HG03025 (cell line): ENCODE measurements around the gene HSD11B2.

Experiments used
- ATAC-seq: cut with Tn5 transposase; IDR thresholded peaks from one replicate; pipeline ENCODE4 v1.9.1; 2021; ENCODE audit warnings: mild to moderate bottlenecking, moderate library complexity; ENCODE audit not compliant: unreplicated experiment, low FRiP score

The HSD11B2 gene

DNA sequence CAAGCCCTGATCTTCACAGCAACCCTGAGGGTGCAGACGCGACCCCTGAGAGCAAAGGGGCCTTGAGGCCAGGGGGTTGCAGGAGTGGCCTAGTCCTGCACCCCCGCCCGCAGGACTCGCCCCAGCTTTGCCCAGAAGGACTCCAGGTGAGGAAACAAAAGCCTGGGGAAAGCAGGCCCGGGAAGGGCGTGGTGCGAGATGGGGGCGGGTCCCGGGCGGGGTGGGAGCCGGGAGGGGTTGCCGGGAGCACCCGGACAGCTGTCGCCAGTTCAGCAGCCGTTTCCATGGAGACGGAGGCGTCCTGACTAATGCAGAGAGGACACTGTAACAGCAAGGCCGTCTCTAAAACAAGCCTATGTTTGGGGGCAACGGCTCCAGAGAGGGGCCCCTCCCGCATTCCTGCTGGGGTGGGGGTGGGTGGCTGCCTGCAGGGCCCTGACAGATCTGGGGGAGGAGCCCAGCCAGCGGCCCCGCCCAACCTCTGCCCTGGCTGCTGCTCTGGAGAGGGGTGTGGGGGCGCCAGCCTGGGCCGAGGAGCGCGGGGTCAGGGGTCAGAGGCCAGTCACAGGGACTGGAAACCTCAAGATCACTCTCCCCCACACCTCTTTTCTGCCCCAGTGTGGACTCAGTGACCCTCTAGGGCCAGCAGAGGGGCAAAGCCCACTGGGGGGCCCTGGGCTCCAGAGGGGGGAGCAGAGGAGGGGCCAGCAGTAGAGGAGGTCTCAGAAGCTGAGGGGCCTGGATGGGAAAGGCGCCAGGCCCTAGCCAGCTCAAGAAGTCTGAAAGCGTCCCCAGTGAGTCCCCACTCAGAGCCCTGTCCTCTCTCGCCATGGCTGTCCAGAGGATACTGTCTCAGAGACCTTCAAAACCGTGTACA is 34.5 kb upstream of the HSD11B2 start:
- no peak for ATAC-seq

DNA sequence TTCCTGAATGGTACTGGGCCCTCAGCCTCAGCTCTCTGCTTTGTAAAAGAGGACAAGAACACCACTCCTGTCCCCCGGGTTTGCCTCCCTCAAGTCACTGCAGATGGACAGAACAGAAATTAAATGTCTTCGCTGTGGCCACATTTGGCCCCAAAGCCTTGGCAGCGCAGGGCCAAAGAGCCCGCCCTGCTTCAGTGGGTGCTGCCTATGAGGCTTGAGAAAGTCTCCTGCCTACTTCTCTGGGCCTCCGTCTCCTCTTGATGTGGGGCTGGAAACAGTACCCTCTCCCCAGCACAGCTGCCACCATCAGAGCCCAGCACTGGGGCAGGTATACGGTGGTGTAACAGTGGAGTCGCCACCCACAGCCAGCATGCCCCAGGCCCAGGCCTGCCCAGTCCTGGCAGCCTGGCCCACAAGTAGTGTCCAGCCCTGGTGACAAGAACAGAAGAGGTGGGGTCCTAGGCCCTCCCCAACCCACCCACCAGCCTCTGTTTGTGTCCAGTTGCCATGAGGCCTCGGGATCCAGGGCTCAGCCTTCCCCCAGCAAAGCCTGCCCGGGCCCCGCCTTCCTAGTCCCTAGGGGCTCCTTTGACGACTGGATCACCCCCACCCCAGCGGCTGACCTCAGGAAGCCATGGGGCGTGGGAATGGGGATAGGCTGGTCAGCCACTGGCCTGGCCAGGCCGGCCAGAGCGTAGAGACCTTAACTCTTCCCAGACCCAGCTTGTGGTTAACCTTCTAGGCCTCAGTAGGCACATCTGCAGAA is 33.7 kb upstream of the HSD11B2 start:
- ATAC-seq, result no peak

DNA sequence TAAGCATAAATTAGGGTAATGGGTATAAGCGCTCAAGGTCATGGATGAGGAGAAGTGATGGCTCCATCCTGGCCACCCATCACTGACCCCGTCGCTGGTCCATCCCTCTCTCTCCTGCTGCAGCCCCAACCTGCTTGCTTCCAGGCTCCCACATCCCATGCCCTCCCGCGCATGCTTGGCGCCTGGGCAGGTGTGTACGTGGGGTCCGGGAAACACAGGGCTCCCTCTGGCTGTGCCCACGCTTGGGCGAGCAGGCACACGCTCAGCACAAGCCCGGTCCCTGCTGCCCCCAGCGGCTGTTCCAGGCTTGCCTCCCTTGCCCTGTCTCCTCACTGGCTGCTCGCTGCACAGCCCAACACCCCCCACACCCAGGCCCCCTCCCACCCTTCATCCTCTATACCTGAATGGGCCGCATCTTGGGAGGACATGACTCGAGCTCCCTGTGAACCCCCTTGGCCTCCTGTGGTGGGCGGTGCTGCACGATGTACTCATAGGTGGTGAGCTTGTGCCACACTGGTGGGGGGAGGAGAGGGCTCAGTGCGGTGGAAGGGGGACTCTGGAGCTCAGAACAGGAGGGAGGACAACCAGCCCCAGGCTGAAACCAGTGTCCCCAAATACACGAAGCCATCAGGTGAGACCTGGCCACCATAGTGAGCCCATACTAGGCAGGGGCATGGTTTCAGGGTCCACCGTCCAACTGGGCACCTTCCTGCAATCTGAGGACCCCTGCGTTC is 32.9 kb upstream of the HSD11B2 start:
- no peak for ATAC-seq

DNA sequence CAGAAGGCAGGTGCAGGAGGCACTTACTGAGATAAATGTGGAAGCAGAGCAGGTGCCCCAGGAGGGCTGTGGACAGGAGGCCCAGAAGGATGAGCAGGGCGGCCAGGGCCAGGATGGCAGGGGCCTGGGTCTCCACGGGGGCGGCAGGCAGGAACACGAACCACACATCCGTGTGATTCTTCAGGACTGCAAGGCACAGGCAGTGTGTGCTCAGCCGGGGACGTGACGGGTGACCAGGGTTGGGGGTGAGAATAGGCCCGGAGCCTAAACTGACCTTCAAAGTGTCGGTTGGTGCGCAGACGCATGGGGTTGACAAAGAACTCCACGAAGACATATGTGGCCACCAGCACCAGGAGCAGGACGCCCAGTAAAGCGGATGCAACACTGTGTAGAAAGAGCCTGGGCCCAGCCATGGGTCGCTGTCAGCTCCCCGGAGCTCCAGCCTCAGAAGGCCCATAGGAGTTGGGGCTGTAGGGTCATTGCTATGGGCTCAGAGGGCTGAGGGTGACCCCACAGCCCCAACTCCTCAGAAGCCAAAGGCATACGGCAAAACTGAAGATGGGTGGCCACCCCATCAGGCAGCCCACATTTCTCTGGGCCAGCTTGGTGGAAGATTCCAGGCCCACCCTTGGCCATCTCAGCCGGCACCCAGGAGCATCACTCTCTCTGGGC is 32.2 kb upstream of the HSD11B2 start:
- no peak for ATAC-seq

DNA sequence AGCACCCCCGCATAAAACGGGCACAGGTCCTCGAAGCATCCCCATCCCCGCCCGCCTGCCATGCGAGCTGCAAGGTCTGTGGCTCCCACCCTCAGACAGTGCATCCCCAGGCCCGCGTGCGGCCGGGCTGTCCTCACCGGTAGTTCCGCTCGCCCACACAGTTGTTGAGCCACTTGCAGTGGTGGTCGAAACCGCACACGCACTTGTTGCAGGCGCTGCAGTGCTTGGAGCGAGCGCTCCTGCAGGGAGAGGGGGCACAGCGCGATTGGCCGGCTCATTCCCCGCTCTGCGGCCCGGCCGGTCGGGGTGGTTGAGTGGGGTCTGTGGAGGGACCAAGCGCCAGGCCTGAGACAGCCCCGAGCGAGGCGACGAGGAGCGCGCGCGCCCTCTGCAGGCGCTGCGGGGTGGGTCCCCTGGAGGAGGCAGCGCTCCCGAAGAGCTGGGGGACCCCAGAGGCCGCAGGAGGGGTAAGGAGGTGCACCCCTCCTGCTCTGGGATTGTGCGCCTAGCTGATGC is 31.6 kb upstream of the HSD11B2 start:
- ATAC-seq, result no peak

DNA sequence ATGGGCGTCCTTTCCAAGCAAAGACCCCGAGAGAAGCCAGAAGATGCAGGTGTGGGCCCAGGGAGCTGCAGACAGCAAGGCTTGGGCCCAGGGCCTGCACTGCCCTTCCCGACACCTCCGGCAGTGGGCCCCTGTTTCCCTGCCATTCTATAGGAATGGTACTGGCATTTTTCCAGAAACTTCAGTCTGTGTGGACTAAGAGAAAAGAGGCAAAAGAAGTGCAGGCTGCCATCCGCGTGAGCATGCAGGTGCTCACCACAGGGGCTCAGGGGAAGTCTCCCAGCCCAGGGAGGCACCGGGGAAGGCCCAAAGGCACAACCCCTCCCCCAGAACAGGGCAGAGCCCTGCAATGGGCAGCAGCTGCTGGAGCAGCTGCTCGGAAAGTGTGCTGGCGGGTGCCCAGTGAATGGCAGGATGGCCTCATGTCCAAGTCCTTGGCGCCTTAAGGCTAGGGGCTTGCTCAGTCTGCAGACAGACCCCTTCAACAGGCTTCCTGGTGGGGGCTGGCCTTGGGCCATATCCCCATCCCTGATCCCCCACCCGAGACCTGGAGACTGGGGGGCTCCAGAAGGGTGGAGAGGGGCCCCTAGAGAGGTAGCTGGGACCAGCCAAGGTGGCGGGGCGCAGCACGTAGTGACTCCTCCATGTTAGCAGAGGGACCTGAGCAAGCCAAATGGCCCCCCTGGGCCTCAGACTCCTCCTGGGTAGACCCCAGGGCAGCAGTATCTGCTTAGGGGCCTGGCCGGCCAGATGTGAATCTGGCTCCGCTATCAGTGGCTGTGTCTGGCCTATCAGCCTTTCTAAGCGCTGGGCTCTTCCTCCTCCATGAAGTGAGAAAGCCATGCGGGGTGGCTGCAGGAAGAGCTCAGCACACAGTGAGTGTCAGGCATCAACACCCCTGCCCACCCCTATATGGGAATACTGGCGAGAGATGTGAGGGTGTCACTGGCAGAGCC is 30.9 kb upstream of the HSD11B2 start:
- ATAC-seq, result no peak

DNA sequence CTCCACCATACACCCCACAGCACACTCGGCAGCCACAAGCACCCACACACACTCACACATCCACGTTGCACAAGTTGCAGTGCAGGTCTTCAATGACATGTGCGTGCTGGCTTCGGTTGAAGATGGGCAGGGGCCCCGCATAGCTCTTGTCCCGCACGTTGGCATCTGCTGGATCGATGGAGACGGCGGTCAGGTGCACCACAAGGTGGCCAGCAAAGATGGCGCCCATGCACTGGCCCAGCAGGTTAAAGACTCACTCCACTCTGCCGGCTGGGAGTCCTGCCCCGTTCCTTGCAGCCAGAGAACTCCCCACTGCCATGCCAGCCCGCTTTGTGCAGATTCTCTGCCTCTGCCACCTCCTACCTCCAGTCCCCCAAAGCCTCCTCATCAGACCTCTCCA is 30.0 kb upstream of the HSD11B2 start:
- no peak for ATAC-seq

DNA sequence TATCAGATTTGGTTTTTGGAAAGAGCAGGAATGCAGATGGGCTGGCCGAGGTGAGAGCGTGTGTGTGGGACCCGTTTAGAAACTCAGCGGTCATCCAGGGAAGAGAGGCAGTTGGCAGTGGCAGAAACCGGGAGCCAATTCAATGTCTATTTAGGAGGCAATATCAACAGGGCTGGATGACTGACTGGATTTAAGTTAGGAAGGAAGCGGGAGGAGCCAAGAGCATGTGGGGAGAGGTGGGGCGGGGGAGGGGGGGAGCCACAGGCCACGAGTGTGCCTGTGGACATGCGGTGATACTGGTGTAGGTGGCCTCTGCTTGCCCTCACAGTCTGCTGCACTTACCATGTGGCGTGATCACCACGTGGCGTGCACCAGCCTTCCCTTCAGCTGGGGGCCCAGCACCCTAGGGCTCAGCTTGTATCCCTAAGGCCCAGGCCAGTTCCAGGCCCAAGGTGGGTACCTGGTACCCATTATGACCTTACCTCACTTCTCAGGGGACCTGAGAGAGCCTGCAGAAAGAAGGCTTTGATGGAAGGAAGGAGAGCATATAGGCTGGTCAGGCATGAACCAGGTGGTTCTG is 26.9 kb upstream of the HSD11B2 start:
- ATAC-seq, result no peak

DNA sequence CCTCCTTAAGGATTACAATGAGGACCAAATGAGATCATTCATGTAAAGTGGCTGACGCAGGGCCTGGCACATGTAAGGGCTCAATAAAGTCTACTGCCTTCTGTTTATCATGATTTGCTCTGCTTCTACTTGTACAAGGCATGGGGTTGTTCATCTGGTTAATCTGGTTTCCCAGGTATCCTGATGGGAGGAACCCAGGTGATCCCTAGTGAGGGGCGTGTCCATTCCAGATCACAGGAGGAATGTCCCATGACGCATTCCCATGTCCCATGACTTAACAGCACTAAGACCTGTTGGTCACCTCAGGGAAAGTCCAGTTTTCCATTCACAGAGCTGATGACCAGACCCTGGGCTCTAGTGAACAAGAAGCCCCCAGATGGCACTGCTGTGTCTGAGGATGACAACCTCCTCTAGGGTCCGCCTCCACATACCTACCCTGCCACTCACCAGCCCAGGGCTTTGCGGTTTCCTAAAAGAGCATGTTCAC is 26.1 kb upstream of the HSD11B2 start:
- no peak for ATAC-seq

DNA sequence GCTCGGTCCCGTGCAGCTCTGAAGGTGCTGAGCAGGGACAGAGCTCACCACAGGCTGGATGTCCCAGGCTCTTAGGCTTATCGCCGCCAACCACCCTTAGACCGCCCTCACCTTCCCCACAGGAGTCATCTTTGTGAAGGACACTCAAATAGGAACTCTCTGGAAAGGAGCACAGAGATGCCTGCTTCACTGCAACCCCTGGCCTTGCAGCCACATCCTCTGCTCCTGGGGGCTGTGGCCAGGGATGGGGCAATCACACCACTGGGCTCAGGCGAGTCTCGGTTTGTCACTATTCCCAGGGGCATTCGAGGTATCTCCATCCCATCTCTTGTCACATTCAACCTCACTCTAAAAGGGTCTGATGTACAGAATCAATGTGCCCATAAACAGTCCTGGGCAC is 25.6 kb upstream of the HSD11B2 start:
- no peak for ATAC-seq

DNA sequence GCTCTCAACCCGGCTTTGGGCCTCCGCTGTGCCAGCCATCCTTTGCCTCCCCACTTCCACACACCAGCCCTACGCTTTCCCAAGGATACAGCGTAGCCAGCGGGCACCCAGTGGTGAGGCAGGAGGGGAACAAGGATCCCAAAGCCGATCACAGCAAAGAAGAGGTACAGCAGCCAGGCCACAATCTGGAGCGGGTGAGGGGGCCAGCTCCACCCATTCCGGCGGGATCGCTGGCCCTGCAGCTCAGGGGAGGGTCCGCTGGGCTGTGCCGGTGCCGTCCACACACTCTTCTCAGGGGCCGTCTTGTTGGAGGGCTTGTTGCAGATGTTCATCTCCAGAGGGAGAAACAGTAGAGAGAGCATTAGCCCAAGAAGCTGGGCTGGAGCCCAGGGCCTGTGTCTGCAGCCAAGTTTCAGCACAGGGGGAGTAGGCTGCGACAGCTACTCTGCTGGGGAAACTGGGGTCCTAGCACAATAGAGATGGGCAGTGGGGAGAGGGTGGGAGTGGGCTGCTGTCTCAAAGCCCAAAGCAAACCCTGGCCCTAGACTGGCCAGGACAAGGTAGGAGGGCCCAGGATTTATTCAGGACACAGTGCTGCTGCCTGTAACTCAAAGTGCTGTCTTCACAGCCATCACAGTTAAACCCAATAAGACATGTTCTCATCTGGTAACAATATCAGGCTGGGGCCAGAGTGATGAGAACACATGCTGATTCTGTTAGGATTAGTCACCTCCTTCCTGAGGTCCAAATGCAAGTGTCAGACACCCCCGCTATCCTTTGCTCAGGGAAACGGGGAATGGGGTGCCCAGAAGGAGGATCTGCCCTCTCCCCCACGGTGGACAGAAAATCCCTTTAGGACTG is 24.6 kb upstream of the HSD11B2 start:
- no peak for ATAC-seq

DNA sequence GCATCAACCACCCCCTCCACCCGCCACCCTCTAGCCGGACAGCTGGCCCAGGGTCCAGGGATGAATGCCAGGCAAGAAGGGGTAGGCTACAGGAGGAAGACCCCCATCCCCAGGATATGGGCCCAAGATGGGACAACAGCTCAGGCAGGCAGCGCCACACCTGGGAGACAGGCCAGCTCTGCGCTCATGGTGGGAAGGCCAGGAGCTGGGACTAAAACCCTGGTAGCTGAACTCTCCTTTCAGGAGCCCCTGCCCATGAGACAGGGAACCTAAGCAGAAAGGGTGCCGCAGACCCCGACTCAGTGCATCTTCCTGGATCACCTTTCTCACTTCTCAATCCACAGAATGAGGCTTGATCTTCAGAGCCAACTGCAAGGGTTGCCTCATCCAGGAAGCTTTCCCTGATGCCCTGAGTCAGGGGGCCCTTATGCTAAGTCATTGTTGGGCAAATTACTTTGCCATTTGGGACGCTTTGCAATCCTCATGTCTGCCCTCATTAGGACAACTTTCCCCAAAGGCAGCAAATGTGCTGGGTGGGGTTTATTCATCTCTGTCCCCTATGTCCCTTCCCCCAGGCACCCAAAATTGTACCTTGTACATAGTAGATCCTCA is 23.6 kb upstream of the HSD11B2 start:
- ATAC-seq, result no peak

DNA sequence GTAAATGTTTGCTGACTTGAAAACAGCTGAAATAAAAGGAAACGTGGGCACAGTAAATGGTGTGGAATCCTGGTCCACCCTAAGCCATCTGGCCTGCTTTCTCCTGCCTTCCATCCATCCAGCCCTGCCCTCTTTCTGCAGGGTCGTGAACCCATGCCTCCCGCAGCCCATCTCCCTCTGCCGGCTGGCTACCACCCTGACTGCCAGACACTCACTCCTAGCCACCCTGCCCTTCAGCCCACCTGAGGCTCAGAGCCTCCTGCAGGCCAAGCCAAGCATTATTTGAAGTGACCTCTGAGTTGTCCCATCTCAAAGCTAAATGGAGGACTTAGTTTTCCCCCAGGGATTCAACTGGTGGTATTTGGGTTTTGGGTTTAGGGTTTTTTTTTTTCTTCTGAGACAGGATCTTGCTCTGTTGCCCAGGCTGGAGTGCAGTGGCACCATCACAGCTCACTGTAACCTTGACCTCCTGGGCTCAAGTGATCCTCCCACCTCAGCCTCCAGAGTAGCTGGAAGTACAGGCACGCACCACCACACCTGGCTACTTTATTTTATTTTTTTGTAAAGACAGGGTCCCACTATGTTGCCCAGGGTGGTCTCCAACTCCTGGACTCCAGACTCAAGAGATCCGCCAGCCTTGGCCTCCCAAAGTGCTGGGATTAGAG is 23.0 kb upstream of the HSD11B2 start:
- ATAC-seq, result no peak

DNA sequence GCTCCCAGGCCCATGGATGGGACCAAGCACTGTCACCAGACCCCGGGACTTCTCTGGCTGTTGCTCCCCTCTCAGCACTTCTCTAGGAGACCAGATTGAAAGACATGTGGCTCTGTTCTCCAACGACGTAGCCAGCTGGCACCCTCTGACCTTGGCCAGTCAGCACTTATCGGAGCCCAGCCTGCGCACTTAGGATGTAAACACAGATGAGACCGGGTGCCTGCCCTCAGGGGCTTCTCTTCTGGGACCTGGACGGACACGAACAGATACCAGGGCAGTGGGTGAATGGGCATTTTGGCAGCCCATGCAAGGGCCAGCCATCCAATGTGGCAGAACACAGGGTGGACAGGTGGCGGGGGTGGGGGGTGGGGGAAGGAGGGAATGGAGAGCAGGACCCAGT is 21.3 kb upstream of the HSD11B2 start:
- no peak for ATAC-seq

DNA sequence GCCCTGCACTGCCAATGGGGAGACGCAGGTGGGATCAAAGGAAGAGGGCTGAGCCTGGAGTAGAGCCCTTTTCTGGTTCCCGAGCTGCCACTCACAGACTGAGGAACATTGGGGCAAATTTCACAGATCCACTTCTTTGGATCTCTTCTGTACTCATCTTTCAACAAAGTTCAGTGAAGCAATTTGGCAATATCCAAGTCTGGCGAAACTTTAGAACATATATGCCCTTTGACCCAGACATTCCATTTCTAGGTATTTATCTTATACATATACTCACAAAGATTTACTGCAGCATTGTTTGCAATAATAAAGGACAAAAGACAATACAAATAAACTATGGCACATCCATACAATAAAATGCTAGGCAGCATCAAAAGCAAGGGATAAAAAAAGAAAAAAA is 19.6 kb upstream of the HSD11B2 start:
- no peak for ATAC-seq

DNA sequence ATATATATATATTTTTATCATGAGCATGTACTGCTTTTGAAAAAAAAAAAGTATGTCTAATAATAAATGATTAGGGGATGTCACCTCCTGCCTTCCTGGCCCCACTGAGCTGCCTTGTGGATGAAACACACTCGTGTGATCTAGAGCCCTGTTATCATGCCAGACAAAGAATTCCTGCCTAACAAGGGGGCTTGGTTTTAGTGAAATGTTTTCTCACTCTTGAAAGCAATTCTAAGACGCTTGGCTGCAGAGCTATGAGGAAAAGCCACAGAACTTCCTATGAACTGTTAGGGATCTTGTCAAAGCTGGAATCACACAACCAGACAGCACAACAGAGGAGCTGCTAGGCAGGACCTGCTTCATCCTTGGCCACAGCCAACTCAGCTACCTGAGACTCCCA is 18.6 kb upstream of the HSD11B2 start:
- no peak for ATAC-seq
